ENCODE measurements around the gene JPT2. TPM values are rescaled to one million over a fixed set of nuclear protein-coding genes. Genes with fewer than 3 reads are reported as not detected.

Gene JPT2
- total RNA-seq, 1 experiment from 2014 or later, result 244 TPM

DNA sequence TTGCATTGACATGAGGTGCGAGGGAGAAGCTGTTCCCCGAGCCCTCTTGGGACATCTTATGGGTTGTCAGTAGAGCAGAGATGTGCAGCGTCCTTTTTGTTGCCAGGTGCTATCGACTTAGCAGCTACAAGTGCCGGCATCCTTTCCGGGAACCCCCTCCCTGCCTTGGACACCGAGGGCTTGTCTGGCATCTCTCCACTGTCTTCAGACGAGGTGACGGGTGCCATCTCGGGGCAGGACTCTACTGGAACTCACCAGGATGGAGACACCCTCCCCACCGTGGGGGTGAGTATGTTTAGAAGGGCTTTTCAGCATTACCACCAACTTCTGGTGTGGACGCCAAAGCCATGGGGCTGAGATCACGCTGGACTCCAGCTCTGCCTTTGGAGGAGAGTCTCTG, 11.8 kb upstream of the JPT2 start:
- H4K20me1 ChIP-seq (ENCODE audit: insufficient read depth), result no peaks in the 10 kb centered on the region

GRCh38 chr16:1667271-1667670, 10.8 kb upstream of the JPT2 start:
- Histone ChIP-seq H4K20me1 (ENCODE audit: insufficient read depth) (no peaks in the 10 kb centered on the region), H3K9me3 (ENCODE audit: insufficient read depth, low read depth) (no peaks in the 10 kb centered on the region), H3K79me2 (ENCODE audit: low read depth) (no peaks in the 10 kb centered on the region), H3K36me3 (ENCODE audit: low read depth) (peaks cover 17% of the 10 kb centered on the region; the same call in 1 of the 2 replicates), H3K27me3 (ENCODE audit: insufficient read depth, low read depth) (no peaks in the 10 kb centered on the region), H2AFZ (no peak overlapping the region), H3K27ac (no peak overlapping the region), H3F3A (ENCODE audit: insufficient read depth, low read depth) (no peaks in the 10 kb centered on the region), H3K4me1 (replicated peaks; ENCODE audit: insufficient read depth) (no peaks in the 10 kb centered on the region), H3K4me3 (no peak overlapping the region), H3K4me2 (no peak overlapping the region), H3K9me2 (ENCODE audit: insufficient read depth) (no peaks in the 10 kb centered on the region)
- TF ChIP-seq EZH2 (IDR thresholded peaks at IDR 0.05; ENCODE audit: low read depth), result no peak
- TF ChIP-seq, protein P1, sequence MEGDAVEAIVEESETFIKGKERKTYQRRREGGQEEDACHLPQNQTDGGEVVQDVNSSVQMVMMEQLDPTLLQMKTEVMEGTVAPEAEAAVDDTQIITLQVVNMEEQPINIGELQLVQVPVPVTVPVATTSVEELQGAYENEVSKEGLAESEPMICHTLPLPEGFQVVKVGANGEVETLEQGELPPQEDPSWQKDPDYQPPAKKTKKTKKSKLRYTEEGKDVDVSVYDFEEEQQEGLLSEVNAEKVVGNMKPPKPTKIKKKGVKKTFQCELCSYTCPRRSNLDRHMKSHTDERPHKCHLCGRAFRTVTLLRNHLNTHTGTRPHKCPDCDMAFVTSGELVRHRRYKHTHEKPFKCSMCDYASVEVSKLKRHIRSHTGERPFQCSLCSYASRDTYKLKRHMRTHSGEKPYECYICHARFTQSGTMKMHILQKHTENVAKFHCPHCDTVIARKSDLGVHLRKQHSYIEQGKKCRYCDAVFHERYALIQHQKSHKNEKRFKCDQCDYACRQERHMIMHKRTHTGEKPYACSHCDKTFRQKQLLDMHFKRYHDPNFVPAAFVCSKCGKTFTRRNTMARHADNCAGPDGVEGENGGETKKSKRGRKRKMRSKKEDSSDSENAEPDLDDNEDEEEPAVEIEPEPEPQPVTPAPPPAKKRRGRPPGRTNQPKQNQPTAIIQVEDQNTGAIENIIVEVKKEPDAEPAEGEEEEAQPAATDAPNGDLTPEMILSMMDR (conservative IDR thresholded peaks at IDR 0.05), result no peak
- intact Hi-C loops (cut with micrococcal nuclease; ENCODE audit: unreplicated experiment), result no loop called here
- no peak for DNase-seq
- CTCF ChIA-PET, result no interaction called here
- POLR2A ChIA-PET (ENCODE audit: unreplicated experiment), result no interaction called here
- BruUV-seq (replicated peaks), result no TSS peak

More for the DNA sequence above, 11.8 kb upstream of the JPT2 start:
- no peak for DNase-seq
- intact Hi-C loops (cut with micrococcal nuclease; ENCODE audit: unreplicated experiment), result no loop called here
- Histone ChIP-seq H3K9me3 (ENCODE audit: insufficient read depth, low read depth) (no peaks in the 10 kb centered on the region), H3K36me3 (ENCODE audit: low read depth) (peaks cover 22% of the 10 kb centered on the region; the same call in 1 of the 2 replicates), H3K79me2 (ENCODE audit: low read depth) (no peaks in the 10 kb centered on the region), H3K4me3 (no peak overlapping the region), H3F3A (ENCODE audit: insufficient read depth, low read depth) (no peaks in the 10 kb centered on the region), H3K4me2 (no peak overlapping the region), H3K9me2 (ENCODE audit: insufficient read depth) (no peaks in the 10 kb centered on the region), H3K4me1 (replicated peaks; ENCODE audit: insufficient read depth) (no peaks in the 10 kb centered on the region), H3K27me3 (ENCODE audit: insufficient read depth, low read depth) (no peaks in the 10 kb centered on the region), H2AFZ (no peak overlapping the region), H3K27ac (no peak overlapping the region)
- ChIA-PET POLR2A (ENCODE audit: unreplicated experiment) (no interaction called here), CTCF (no interaction called here)
- no TSS peak for BruUV-seq (replicated peaks)
- TF ChIP-seq EZH2 (IDR thresholded peaks at IDR 0.05; ENCODE audit: low read depth), result no peak
- TF ChIP-seq, protein P1 (conservative IDR thresholded peaks at IDR 0.05), result no peak

DNA sequence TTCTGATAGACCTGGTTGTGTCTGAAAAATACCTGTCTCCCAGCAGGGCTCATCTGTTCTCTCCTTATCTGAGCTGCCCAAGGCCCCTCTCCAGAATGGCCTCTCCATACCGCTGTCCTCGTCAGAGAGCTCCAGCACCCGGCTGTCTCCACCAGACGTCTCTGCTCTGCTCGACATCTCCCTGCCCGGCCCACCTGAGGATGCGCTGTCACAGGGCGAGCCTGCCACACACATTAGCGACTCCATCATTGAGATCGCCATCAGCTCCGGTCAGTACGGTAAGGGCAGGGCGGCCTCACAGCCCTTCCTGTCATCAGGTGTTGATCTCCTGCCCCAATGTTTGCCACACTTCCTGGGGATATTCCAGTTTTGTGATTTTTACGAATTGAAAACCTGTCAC, 10.2 kb upstream of the JPT2 start:
- intact Hi-C loops (cut with micrococcal nuclease; ENCODE audit: unreplicated experiment), result no loop called here
- Histone ChIP-seq H2AFZ (no peak overlapping the region), H3K36me3 (ENCODE audit: low read depth) (peaks cover 17% of the 10 kb centered on the region; the same call in 1 of the 2 replicates), H3K79me2 (ENCODE audit: low read depth) (no peaks in the 10 kb centered on the region), H3K4me3 (no peak overlapping the region), H3F3A (ENCODE audit: insufficient read depth, low read depth) (no peaks in the 10 kb centered on the region), H4K20me1 (ENCODE audit: insufficient read depth) (no peaks in the 10 kb centered on the region), H3K9me2 (ENCODE audit: insufficient read depth) (no peaks in the 10 kb centered on the region), H3K9me3 (ENCODE audit: insufficient read depth, low read depth) (no peaks in the 10 kb centered on the region), H3K4me1 (replicated peaks; ENCODE audit: insufficient read depth) (no peaks in the 10 kb centered on the region), H3K4me2 (no peak overlapping the region), H3K27ac (no peak overlapping the region), H3K27me3 (ENCODE audit: insufficient read depth, low read depth) (no peaks in the 10 kb centered on the region)
- POLR2A ChIA-PET (ENCODE audit: unreplicated experiment), result no interaction called here
- no peak for DNase-seq
- no TSS peak for BruUV-seq (replicated peaks)
- TF ChIP-seq, protein P1 (conservative IDR thresholded peaks at IDR 0.05), result no peak
- TF ChIP-seq EZH2 (IDR thresholded peaks at IDR 0.05; ENCODE audit: low read depth), result no peak
- CTCF ChIA-PET, result no interaction called here
